HepG2 (cell line): ENCODE data around the gene PNMA6F. TPM values are rescaled to one million over a fixed set of nuclear protein-coding genes. Genes with fewer than 3 reads are reported as not detected.

ENCODE experiments used
- ATAC-seq: fragments of 200-7000 bp; cut with Tn5 transposase; 3 replicates; pipeline ENCODE4 v1.9.1; 2020; ENCODE audit warnings: mild to moderate bottlenecking, moderate library complexity
- BruUV-seq: library from RNA; stranded (reverse); fragments of 400-500 nt; replicated peaks from 2 replicates; lab custom pipeline; 2021; lab: Mats Ljungman, UMichigan
- CTCF ChIA-PET: fragments of 300-600 bp; formaldehyde crosslinking; extraction: SDS; loops from one replicate; lab custom pipeline; 2021; ENCODE audit warnings: low total read pairs, inconsistent platforms, low intra/inter-chr PET ratio; lab: Yijun Ruan, JAX
- POLR2A ChIA-PET: fragments of 350-600 bp; sonication (Branson Sonifier 250); formaldehyde crosslinking; loops from one replicate; lab custom pipeline; 2020; ENCODE audit warnings: antibody characterized with exemption, inconsistent platforms; lab: Yijun Ruan, JAX
- DNase-seq: peaks from one replicate; pipeline ENCODE4 v3.0.0-alpha.2; 2015; ENCODE audit warnings: low spot score
- FAIRE-seq: peaks from 3 replicates; lab custom pipeline; 2011; peaks lifted over from hg19 to GRCh38; lab: Jason Lieb, UNC
- H2AFZ ChIP-seq: one replicate; pipeline ENCODE4 v1.6.1; 2011; ENCODE audit warnings: low read length, inconsistent platforms
- H3K27ac ChIP-seq: fragments of 300-600 bp; 3 replicates; pipeline ENCODE4 v1.8.0; 2011; ENCODE audit warnings: mixed run types, mild to moderate bottlenecking, mixed read lengths, low read length, inconsistent platforms; ENCODE audit not compliant: insufficient read depth; ENCODE audit errors: extremely low read length
- H3K27me3 ChIP-seq, 2 experiments: fragments of 200-600 bp in 1 of 2; 2 replicates in 1 of 2; 3 replicates in 1 of 2; pipeline versions ENCODE4 v1.6.0 to v1.8.0; 2011; ENCODE audit warnings: low read length in 2 of 2, mild to moderate bottlenecking in 2 of 2, moderate library complexity in 2 of 2, inconsistent platforms in 1 of 2; ENCODE audit not compliant: insufficient read depth in 2 of 2, control insufficient read depth in 1 of 2
- H3K36me3 ChIP-seq, 2 experiments: fragments of 200-600 bp in 1 of 2; replicated peaks in 1 of 2; 2 replicates in 1 of 2; 3 replicates in 1 of 2; pipeline versions ENCODE4 v1.5.1 to v1.8.0; 2011; ENCODE audit warnings: low read length in 2 of 2, inconsistent platforms in 1 of 2; ENCODE audit not compliant: insufficient read depth in 2 of 2, control insufficient read depth in 1 of 2
- H3K4me1 ChIP-seq: 2 replicates; pipeline ENCODE4 v1.5.1; 2012; ENCODE audit warnings: low read length, inconsistent platforms; ENCODE audit not compliant: insufficient read depth
- H3K4me2 ChIP-seq: 2 replicates; pipeline ENCODE4 v1.6.0; 2011; ENCODE audit warnings: low read depth, low read length, inconsistent platforms
- H3K4me3 ChIP-seq, 3 experiments: fragments of 200-600 bp in 1 of 3; sonication (generic), shearing (Covaris generic) in 1 of 3; replicated peaks in 1 of 3; 2 replicates each; pipeline ENCODE4 v1.5.1; 2011 to 2016; ENCODE audit warnings: low read length in 3 of 3, inconsistent platforms in 2 of 3, low read depth in 2 of 3, mild to moderate bottlenecking in 2 of 3, control low read depth in 1 of 3, mixed read lengths in 1 of 3; ENCODE audit not compliant: insufficient read depth in 1 of 3
- H3K79me2 ChIP-seq: one replicate; pipeline ENCODE4 v1.6.1; 2011; ENCODE audit warnings: low read length, inconsistent platforms; ENCODE audit not compliant: insufficient read depth
- H3K9ac ChIP-seq: 2 replicates; pipeline ENCODE4 v1.6.0; 2011; ENCODE audit warnings: mild to moderate bottlenecking, low read depth, low read length, inconsistent platforms; ENCODE audit not compliant: insufficient read depth
- H3K9me3 ChIP-seq: 2 replicates; pipeline ENCODE4 v1.5.1; 2012; ENCODE audit warnings: mild to moderate bottlenecking, low read length
- H4K20me1 ChIP-seq: 2 replicates; pipeline ENCODE4 v1.6.0; 2011; ENCODE audit warnings: inconsistent platforms, mild to moderate bottlenecking, low read length, moderate library complexity; ENCODE audit not compliant: insufficient read depth
- CBX5 ChIP-seq: sonication (generic); formaldehyde crosslinking; IDR thresholded peaks from 2 replicates; pipeline ENCODE4 v1.4.0; 2020; ENCODE audit warnings: missing genetic modification reagents, borderline replicate concordance
- GABPB1 ChIP-seq: IDR thresholded peaks from 2 replicates; pipeline ENCODE4 v1.6.1; 2016; ENCODE audit warnings: mild to moderate bottlenecking, missing genetic modification reagents, moderate library complexity, missing compliant biosample characterization
- HCFC1 ChIP-seq: fragments of 150-350 bp; IDR thresholded peaks from 2 replicates; pipeline ENCODE4 v1.6.1; 2014; ENCODE audit warnings: low read depth, low read length
- ISL2 ChIP-seq: sonication (generic); formaldehyde crosslinking; IDR thresholded peaks from 2 replicates; pipeline ENCODE4 v1.5.0; 2020; ENCODE audit warnings: missing genetic modification reagents
- KAT8 ChIP-seq: IDR thresholded peaks from 2 replicates; pipeline ENCODE4 v1.6.1; 2016; ENCODE audit warnings: missing genetic modification reagents, missing compliant biosample characterization
- NFIB ChIP-seq: sonication (generic); formaldehyde crosslinking; IDR thresholded peaks from 2 replicates; pipeline ENCODE4 v1.9.0; 2021; ENCODE audit warnings: missing genetic modification reagents, mild to moderate bottlenecking, borderline replicate concordance
- NR1H2 ChIP-seq: sonication (generic); formaldehyde crosslinking; IDR thresholded peaks from 2 replicates; pipeline ENCODE4 v1.8.1; 2022; ENCODE audit warnings: low read depth, missing genetic modification reagents, borderline replicate concordance
- PLSCR1 ChIP-seq: sonication (generic); formaldehyde crosslinking; IDR thresholded peaks from 2 replicates; pipeline ENCODE4 v1.5.0; 2020; ENCODE audit warnings: missing genetic modification reagents, mild to moderate bottlenecking, borderline replicate concordance
- SMARCC2 ChIP-seq: fragments of 450-650 bp; IDR thresholded peaks from 2 replicates; pipeline ENCODE4 v1.6.1; 2017; ENCODE audit warnings: antibody characterized with exemption, mild to moderate bottlenecking
- SP140L ChIP-seq: sonication (generic); formaldehyde crosslinking; IDR thresholded peaks from 2 replicates; pipeline ENCODE4 v1.4.0; 2020; ENCODE audit warnings: missing genetic modification reagents, borderline replicate concordance
- TEAD2 ChIP-seq: sonication (generic); formaldehyde crosslinking; IDR thresholded peaks from 2 replicates; pipeline ENCODE4 v1.9.0; 2021; ENCODE audit warnings: missing genetic modification reagents
- ZFP1 ChIP-seq: IDR thresholded peaks from 2 replicates; pipeline ENCODE4 v1.6.1; 2016
- ZMYM4 ChIP-seq: sonication (generic); formaldehyde crosslinking; IDR thresholded peaks from 2 replicates; pipeline ENCODE4 v1.8.1; 2023; ENCODE audit warnings: mild to moderate bottlenecking, missing genetic modification reagents
- ZNF280B ChIP-seq: sonication (generic); formaldehyde crosslinking; IDR thresholded peaks from 2 replicates; pipeline ENCODE4 v1.5.0; 2020; ENCODE audit warnings: missing genetic modification reagents, mild to moderate bottlenecking, borderline replicate concordance
- ZNF557 ChIP-seq: sonication (generic); formaldehyde crosslinking; IDR thresholded peaks from 2 replicates; pipeline ENCODE4 v1.4.0; 2020; ENCODE audit warnings: missing genetic modification reagents
- ZNF644 ChIP-seq: IDR thresholded peaks from 2 replicates; pipeline ENCODE4 v1.6.1; 2016; ENCODE audit warnings: low read depth
- WGBS: methylation state at CpG from one replicate; pipeline ENCODE4 v1.1.6; 2017; ENCODE audit warnings: low lambda C conversion rate; 5-methylcytosine and 5-hydroxymethylcytosine counted together
- in situ Hi-C: cut with HindIII; loops from 2 replicates; pipeline ENCODE4 v1.10.0; 2017; ENCODE audit warnings: low pct_unique_long_range_greater_than_20kb; ENCODE audit not compliant: extremely low pct_ligation_motif_present
- intact Hi-C: fragments of 100-400 bp; cut with micrococcal nuclease; formaldehyde crosslinking; loops from one replicate; pipeline ENCODE4 v1.10.0; 2022; ENCODE audit not compliant: unreplicated experiment
- polyA plus RNA-seq, 8 experiments: library from polyadenylated mRNA; depleted of rRNA in 3 of 8; stranded (reverse) in 7 of 8; unstranded in 1 of 8; fragments of >200 nt; fragmentation: Illumina TruSeq in 4 of 8; extraction: Trizol in 4 of 8; gene quantifications; 2 replicates each; pipeline versions ENCODE4 v1.2.1 to v1.2.3, GENCODE V29; 2011 to 2016; ENCODE audit warnings: low read depth in 4 of 8, missing spikeins in 1 of 8, mixed read lengths in 1 of 8; ENCODE audit not compliant: insufficient read depth in 1 of 8
- total RNA-seq, 5 experiments: library from RNA; depleted of rRNA; stranded (reverse); fragments of >200 nt; fragmentation: Illumina TruSeq; extraction: Trizol; gene quantifications; 2 replicates each; pipeline ENCODE4 v1.2.3, GENCODE V29; 2016; ENCODE audit warnings: low read depth in 1 of 5

Gene PNMA6F
- total and polyA plus RNA-seq, 2 of the 13 experiments (the other 11 are each of a cell fraction or from before 2014, with no cell fraction given), result not detected

- H3K9me3 ChIP-seq, result no peaks in the 10 kb centered on the region
- TF ChIP-seq ZNF280B (CRISPR knock-in tag) (no peak), ISL2 (CRISPR knock-in tag) (no peak), ZNF644 (CRISPR knock-in tag) (no peak), ZMYM4 (no peak), GABPB1 (CRISPR knock-in tag) (no peak), ZFP1 (CRISPR knock-in tag) (no peak)
- DNase-seq (no peak), ATAC-seq (no peak), FAIRE-seq (no peak)
- ChIA-PET CTCF (no interaction called here), POLR2A (no interaction called here)
- 100% methylated on average over 2 of the region's 2 CpGs for WGBS
- H3K4me3 ChIP-seq, result no peak overlapping the region
- no peaks in the 10 kb centered on the region for H3K79me2 ChIP-seq
- H3K9ac ChIP-seq, result no peak overlapping the region
- no TSS peak for BruUV-seq
- intact Hi-C loops (no loop called here), in situ Hi-C loops (no loop called here)
- H2AFZ ChIP-seq, result no peak overlapping the region
- H3K4me1 ChIP-seq, result no peaks in the 10 kb centered on the region
- H4K20me1 ChIP-seq, result peaks cover 3% of the 10 kb centered on the region; the same call in 1 of the 2 replicates
- H3K27ac ChIP-seq, result no peak overlapping the region
- peaks cover 3 to 38% of the 10 kb centered on the region in 2 experiments; a peak in 4 of 5 replicates for H3K36me3 ChIP-seq
- no peaks in the 10 kb centered on the region for H3K27me3 ChIP-seq
- H3K4me2 ChIP-seq, result no peak overlapping the region
Measured at GRCh38 chrX:153343674-153344073, 22.1 kb upstream of the PNMA6F start.

DNA sequence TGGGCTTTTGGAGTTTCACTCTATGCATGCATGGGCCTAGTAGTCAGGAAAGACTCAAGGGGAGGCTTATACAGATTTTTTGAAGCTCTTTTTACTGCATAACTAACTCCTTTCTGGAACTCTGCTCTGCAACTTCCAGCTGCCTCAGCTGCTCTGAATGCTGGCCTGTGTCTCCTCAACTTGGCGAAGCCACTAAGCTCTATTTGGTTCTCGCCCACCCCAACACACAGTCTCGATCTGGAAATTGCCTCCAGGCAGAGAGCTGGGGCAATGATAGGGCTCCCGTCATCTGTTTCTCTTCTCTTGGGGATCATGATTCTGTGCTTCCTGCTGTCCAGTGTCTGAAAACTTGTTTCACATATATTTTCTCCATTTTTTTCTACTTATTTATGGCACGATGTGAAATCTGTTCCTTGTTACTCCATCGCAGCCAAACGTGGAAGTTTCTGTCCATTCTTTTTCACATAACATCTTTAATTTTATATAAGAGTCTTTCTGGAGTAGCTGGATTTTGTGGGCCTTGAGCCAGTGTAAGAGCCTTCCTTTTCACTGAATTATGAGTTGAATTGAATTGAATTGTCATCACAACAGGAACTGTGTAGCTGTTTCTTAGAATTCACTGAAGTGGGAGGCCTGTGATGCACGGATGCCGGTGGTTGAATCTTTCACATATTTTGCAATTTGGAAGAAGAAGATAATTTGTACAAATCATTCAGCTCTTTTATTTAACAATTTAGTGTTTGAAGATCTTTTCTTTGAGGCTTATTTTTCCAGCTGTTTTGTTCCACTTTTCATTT, 21.4 kb upstream of the PNMA6F start:
- H2AFZ ChIP-seq, result no peak overlapping the region
- intact Hi-C loops, result no loop called here
- no peak overlapping the region for H3K9ac ChIP-seq
- CTCF ChIA-PET, result no interaction called here
- H3K4me2 ChIP-seq, result no peak overlapping the region
- H3K27ac ChIP-seq, result no peak overlapping the region
- H3K36me3 ChIP-seq, result peaks cover 2 to 42% of the 10 kb centered on the region in 2 experiments; a peak in 3 of 5 replicates
- no peaks in the 10 kb centered on the region for H3K79me2 ChIP-seq
- H3K4me1 ChIP-seq, result peaks cover 2% of the 10 kb centered on the region
- no TSS peak for BruUV-seq
- no peaks in the 10 kb centered on the region for H3K9me3 ChIP-seq
- H4K20me1 ChIP-seq, result peaks cover 3% of the 10 kb centered on the region; the same call in 1 of the 2 replicates
- in situ Hi-C loops, result no loop called here
- FAIRE-seq, result no peak
- DNase-seq, result no peak
- 97% methylated on average over 7 of the region's 9 CpGs for WGBS
- no peaks in the 10 kb centered on the region for H3K27me3 ChIP-seq
- H3K4me3 ChIP-seq, result no peak overlapping the region
- POLR2A ChIA-PET, result no interaction called here
- ATAC-seq, result no peak
- TF ChIP-seq PLSCR1 (CRISPR knock-in tag) (no peak), ZNF557 (CRISPR knock-in tag) (no peak), KAT8 (CRISPR knock-in tag) (no peak), NFIB (CRISPR knock-in tag) (no peak), HCFC1 (no peak), CBX5 (no peak), SMARCC2 (no peak), NR1H2 (CRISPR knock-in tag) (no peak), TEAD2 (CRISPR knock-in tag) (no peak), SP140L (no peak)
